ENCODE results near the gene FOLR1. TPM values are rescaled to one million over a fixed set of nuclear protein-coding genes. Genes with fewer than 3 reads are reported as not detected.
"Not testable (repeated sequence)": the region's sequence is repeated elsewhere in the genome, so short reads cannot be mapped to it uniquely, and the experiment has no call there.

Gene FOLR1
- polyA plus RNA-seq, 2 donors: 0.26 to 0.94 TPM

- Histone ChIP-seq H3K4me3 (ENCODE audit: low read depth in 1 of 2, low read length in 2 of 2) (no peak overlapping the region), H3K27me3 (ENCODE audit: control insufficient read depth in 1 of 2, insufficient read depth in 2 of 2, low read length in 2 of 2) (no peaks in the 10 kb centered on the region), H3K27ac (ENCODE audit: low read depth in 2 of 2, low read length in 1 of 2) (no peak overlapping the region), H3K36me3 (ENCODE audit: control insufficient read depth in 2 of 2, insufficient read depth in 2 of 2, low read length in 1 of 2) (no peaks in the 10 kb centered on the region), H3K9me3 (ENCODE audit: control insufficient read depth in 2 of 2, insufficient read depth in 1 of 2, low read depth in 1 of 2, low read length in 1 of 2) (no peaks in the 10 kb centered on the region), H3K4me1 (ENCODE audit: control insufficient read depth in 2 of 2, insufficient read depth in 2 of 2, low read length in 1 of 2) (no peaks in the 10 kb centered on the region)
- 58 to 81% methylated on average over 2 of the region's 2 CpGs for WGBS, 2 donors
Measured at GRCh38 chr11:72203163-72203562, 11.2 kb downstream of the FOLR1 start.

DNA sequence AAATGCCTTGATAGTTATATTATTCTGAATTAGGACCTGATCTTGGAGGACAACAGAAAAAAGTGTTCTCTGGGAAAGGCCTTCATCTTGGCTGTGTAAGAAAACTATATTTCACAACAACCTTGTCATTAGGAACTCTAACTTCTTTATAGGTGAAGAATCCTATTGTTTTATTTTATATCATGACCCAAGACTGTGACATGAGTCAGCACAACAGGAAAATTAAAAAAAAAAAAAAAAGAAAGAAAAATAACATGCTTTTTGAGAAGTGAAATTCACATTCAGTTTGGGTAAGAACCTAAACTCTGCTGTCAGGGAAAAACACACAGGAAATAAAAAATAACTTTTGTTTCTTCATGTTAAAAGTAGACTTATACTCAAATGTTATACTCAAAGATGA lies 12.9 kb downstream of the FOLR1 start:
- H3K9me3 ChIP-seq (ENCODE audit: control insufficient read depth in 2 of 2, insufficient read depth in 1 of 2, low read depth in 1 of 2, low read length in 1 of 2): peaks cover 0 to 4% of the 10 kb centered on the region in 2 donors
- H3K27me3 ChIP-seq (ENCODE audit: control insufficient read depth in 1 of 2, insufficient read depth in 2 of 2, low read length in 2 of 2): no peaks in the 10 kb centered on the region
- H3K27ac ChIP-seq (ENCODE audit: low read depth in 2 of 2, low read length in 1 of 2): no peak overlapping the region
- no peaks in the 10 kb centered on the region for H3K4me1 ChIP-seq (ENCODE audit: control insufficient read depth in 2 of 2, insufficient read depth in 2 of 2, low read length in 1 of 2)
- H3K4me3 ChIP-seq (ENCODE audit: low read depth in 1 of 2, low read length in 2 of 2): no peak overlapping the region
- no peaks in the 10 kb centered on the region for H3K36me3 ChIP-seq (ENCODE audit: control insufficient read depth in 2 of 2, insufficient read depth in 2 of 2, low read length in 1 of 2)

GRCh38 chr11:72206794-72207193 lies 14.9 kb downstream of the FOLR1 start:
- not testable (repeated sequence) for H3K4me3 ChIP-seq (ENCODE audit: low read depth in 1 of 2, low read length in 2 of 2); H3K36me3 ChIP-seq (ENCODE audit: control insufficient read depth in 2 of 2, insufficient read depth in 2 of 2, low read length in 1 of 2); H3K27me3 ChIP-seq (ENCODE audit: control insufficient read depth in 1 of 2, insufficient read depth in 2 of 2, low read length in 2 of 2); H3K4me1 ChIP-seq (ENCODE audit: control insufficient read depth in 2 of 2, insufficient read depth in 2 of 2, low read length in 1 of 2); H3K9me3 ChIP-seq (ENCODE audit: control insufficient read depth in 2 of 2, insufficient read depth in 1 of 2, low read depth in 1 of 2, low read length in 1 of 2); H3K27ac ChIP-seq (ENCODE audit: low read depth in 2 of 2, low read length in 1 of 2)
- 86 to 89% methylated on average over 2 of the region's 2 CpGs for WGBS, 2 donors

DNA sequence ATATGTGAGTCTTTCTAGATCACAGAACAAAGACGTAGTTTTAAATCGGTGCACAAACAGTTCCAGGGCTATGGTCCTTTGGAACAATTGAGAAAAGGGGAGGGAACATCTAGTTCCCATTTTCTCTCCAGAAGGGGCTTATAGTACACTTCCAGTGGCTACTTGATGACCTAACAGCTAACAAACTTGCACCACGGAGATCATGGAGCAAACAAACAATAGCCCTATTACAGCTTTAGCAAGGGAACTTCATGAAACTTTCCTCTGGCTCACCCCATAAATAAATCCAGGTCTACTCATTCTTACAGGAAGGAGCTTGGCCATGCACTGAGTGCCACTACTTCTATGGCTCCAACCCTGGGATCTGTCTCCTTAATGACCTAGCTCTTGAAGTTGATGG lies 16.3 kb downstream of the FOLR1 start:
- peaks cover 0 to 4% of the 10 kb centered on the region in 2 donors for H3K9me3 ChIP-seq (ENCODE audit: control insufficient read depth in 2 of 2, insufficient read depth in 1 of 2, low read depth in 1 of 2, low read length in 1 of 2)
- H3K27me3 ChIP-seq (ENCODE audit: control insufficient read depth in 1 of 2, insufficient read depth in 2 of 2, low read length in 2 of 2): no peaks in the 10 kb centered on the region
- 68 to 77% methylated on average over 3 of the region's 3 CpGs for WGBS, 2 donors
- no peaks in the 10 kb centered on the region for H3K36me3 ChIP-seq (ENCODE audit: control insufficient read depth in 2 of 2, insufficient read depth in 2 of 2, low read length in 1 of 2)
- no peak overlapping the region for H3K4me3 ChIP-seq (ENCODE audit: low read depth in 1 of 2, low read length in 2 of 2)
- H3K4me1 ChIP-seq (ENCODE audit: control insufficient read depth in 2 of 2, insufficient read depth in 2 of 2, low read length in 1 of 2): no peaks in the 10 kb centered on the region
- H3K27ac ChIP-seq (ENCODE audit: low read depth in 2 of 2, low read length in 1 of 2): no peak overlapping the region

DNA sequence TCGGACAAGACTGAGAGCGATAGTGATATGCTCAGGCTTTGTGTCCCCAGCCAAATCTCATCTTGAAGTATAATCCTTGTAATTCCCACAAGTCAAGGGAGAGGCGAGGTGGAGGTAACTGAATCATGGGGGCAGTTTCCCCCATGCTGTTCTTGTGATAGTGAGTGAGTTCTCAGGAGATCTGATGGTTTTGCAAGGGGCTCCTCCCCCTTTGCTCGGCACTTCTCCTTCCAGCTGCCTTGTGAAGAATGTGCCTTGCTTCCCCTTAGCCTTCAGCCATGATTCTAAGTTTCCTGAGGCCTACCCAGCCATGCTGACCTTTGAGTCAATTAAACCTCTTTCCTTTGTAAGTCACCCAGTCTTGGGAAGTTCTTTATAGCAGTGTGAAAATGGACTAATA lies 17.2 kb downstream of the FOLR1 start:
- Histone ChIP-seq H3K9me3 (ENCODE audit: control insufficient read depth in 2 of 2, insufficient read depth in 1 of 2, low read depth in 1 of 2, low read length in 1 of 2) (peaks cover 0 to 4% of the 10 kb centered on the region in 2 donors), H3K36me3 (ENCODE audit: control insufficient read depth in 2 of 2, insufficient read depth in 2 of 2, low read length in 1 of 2) (no peaks in the 10 kb centered on the region), H3K4me1 (ENCODE audit: control insufficient read depth in 2 of 2, insufficient read depth in 2 of 2, low read length in 1 of 2) (no peaks in the 10 kb centered on the region), H3K4me3 (ENCODE audit: low read depth in 1 of 2, low read length in 2 of 2) (no peak overlapping the region), H3K27me3 (ENCODE audit: control insufficient read depth in 1 of 2, insufficient read depth in 2 of 2, low read length in 2 of 2) (no peaks in the 10 kb centered on the region), H3K27ac (ENCODE audit: low read depth in 2 of 2, low read length in 1 of 2) (no peak overlapping the region)
- WGBS, 2 donors: 81 to 82% methylated on average over 4 of the region's 4 CpGs

- WGBS, 2 donors: 79 to 84% methylated on average over 6 of the region's 6 CpGs
- no peak within 1 kb of the TSS for H3K4me3 ChIP-seq (ENCODE audit: low read depth in 1 of 2, low read length in 2 of 2)
- H3K4me1 ChIP-seq (ENCODE audit: control insufficient read depth in 2 of 2, insufficient read depth in 2 of 2, low read length in 1 of 2): no peaks in the 10 kb centered on the region
- H3K9me3 ChIP-seq (ENCODE audit: control insufficient read depth in 2 of 2, insufficient read depth in 1 of 2, low read depth in 1 of 2, low read length in 1 of 2): no peaks in the 10 kb centered on the region
- H3K27me3 ChIP-seq (ENCODE audit: control insufficient read depth in 1 of 2, insufficient read depth in 2 of 2, low read length in 2 of 2): peaks cover 2 to 3% of the 10 kb centered on the region in 2 donors
- H3K36me3 ChIP-seq (ENCODE audit: control insufficient read depth in 2 of 2, insufficient read depth in 2 of 2, low read length in 1 of 2): no peaks in the 10 kb centered on the region
- H3K27ac ChIP-seq (ENCODE audit: low read depth in 2 of 2, low read length in 1 of 2): no peak within 1 kb of the TSS
Measured at GRCh38 chr11:72216638-72217037, 24.7 kb downstream of the FOLR1 start, which contains the start of gene FOLR2. Gene FOLR2, plus strand, starts transcription at chr11:72216794. Its CDS starts 1,791 bp downstream, at chr11:72218585.

GRCh38 chr11:72217841-72218240 lies 25.9 kb downstream of the FOLR1 start:
- no peak overlapping the region for H3K27ac ChIP-seq (ENCODE audit: low read depth in 2 of 2, low read length in 1 of 2)
- peaks cover 2 to 3% of the 10 kb centered on the region in 2 donors for H3K27me3 ChIP-seq (ENCODE audit: control insufficient read depth in 1 of 2, insufficient read depth in 2 of 2, low read length in 2 of 2)
- no peaks in the 10 kb centered on the region for H3K4me1 ChIP-seq (ENCODE audit: control insufficient read depth in 2 of 2, insufficient read depth in 2 of 2, low read length in 1 of 2)
- H3K9me3 ChIP-seq (ENCODE audit: control insufficient read depth in 2 of 2, insufficient read depth in 1 of 2, low read depth in 1 of 2, low read length in 1 of 2): no peaks in the 10 kb centered on the region
- WGBS, 2 donors: 28 to 48% methylated on average over 2 of the region's 2 CpGs
- H3K4me3 ChIP-seq (ENCODE audit: low read depth in 1 of 2, low read length in 2 of 2): no peak overlapping the region
- no peaks in the 10 kb centered on the region for H3K36me3 ChIP-seq (ENCODE audit: control insufficient read depth in 2 of 2, insufficient read depth in 2 of 2, low read length in 1 of 2)

DNA sequence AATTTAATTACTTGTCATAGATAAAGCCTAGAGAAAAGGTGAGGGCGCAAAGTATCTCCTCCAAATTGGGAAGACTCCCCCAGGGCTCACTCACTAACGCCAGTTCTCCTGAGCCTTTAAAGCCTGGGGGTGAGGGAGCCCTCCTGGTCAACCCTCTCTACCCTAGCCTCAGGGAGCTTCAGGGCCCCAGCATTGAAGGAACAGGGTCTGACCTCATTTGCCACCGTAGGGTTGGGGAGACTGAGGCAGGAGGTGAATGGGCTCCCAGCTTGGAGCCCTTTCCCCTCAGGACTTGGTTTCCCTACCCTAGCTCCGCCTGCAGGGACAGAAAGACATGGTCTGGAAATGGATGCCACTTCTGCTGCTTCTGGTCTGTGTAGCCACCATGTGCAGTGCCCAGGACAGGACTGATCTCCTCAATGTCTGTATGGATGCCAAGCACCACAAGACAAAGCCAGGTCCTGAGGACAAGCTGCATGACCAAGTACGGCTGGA lies 26.4 kb downstream of the FOLR1 start:
- Histone ChIP-seq H3K36me3 (ENCODE audit: control insufficient read depth in 2 of 2, insufficient read depth in 2 of 2, low read length in 1 of 2) (no peaks in the 10 kb centered on the region), H3K27ac (ENCODE audit: low read depth in 2 of 2, low read length in 1 of 2) (no peak overlapping the region), H3K4me1 (ENCODE audit: control insufficient read depth in 2 of 2, insufficient read depth in 2 of 2, low read length in 1 of 2) (no peaks in the 10 kb centered on the region), H3K9me3 (ENCODE audit: control insufficient read depth in 2 of 2, insufficient read depth in 1 of 2, low read depth in 1 of 2, low read length in 1 of 2) (no peaks in the 10 kb centered on the region), H3K27me3 (ENCODE audit: control insufficient read depth in 1 of 2, insufficient read depth in 2 of 2, low read length in 2 of 2) (peaks cover 2 to 3% of the 10 kb centered on the region in 2 donors), H3K4me3 (ENCODE audit: low read depth in 1 of 2, low read length in 2 of 2) (no peak overlapping the region)
- WGBS, 2 donors: 89 to 90% methylated on average over 5 of the region's 5 CpGs

DNA sequence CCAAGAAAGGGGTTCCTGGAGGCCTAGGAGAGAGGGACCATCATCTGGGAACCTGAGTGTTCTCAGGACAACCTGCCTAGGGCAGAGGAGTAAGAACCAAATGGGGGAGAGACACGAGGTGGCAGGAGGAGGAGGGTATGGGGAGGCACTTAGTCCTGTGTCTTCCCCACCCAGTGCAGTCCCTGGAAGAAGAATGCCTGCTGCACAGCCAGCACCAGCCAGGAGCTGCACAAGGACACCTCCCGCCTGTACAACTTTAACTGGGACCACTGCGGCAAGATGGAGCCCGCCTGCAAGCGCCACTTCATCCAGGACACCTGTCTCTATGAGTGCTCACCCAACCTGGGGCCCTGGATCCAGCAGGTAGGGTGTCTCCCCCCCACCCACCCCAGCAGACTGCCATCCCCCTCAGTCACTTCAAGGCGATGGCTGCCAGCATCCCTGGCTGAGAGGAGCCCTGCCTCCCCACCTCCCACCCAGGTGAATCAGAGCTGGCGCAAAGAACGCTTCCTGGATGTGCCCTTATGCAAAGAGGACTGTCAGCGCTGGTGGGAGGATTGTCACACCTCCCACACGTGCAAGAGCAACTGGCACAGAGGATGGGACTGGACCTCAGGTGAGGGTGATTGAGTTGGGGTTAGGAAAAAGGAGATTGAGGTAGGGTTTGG lies 28.9 kb downstream of the FOLR1 start:
- Histone ChIP-seq H3K9me3 (ENCODE audit: control insufficient read depth in 2 of 2, insufficient read depth in 1 of 2, low read depth in 1 of 2, low read length in 1 of 2) (no peaks in the 10 kb centered on the region), H3K27ac (ENCODE audit: low read depth in 2 of 2, low read length in 1 of 2) (no peak overlapping the region), H3K27me3 (ENCODE audit: control insufficient read depth in 1 of 2, insufficient read depth in 2 of 2, low read length in 2 of 2) (peaks cover 2 to 3% of the 10 kb centered on the region in 2 donors), H3K4me1 (ENCODE audit: control insufficient read depth in 2 of 2, insufficient read depth in 2 of 2, low read length in 1 of 2) (peaks cover 0 to 7% of the 10 kb centered on the region in 2 donors), H3K4me3 (ENCODE audit: low read depth in 1 of 2, low read length in 2 of 2) (no peak overlapping the region), H3K36me3 (ENCODE audit: control insufficient read depth in 2 of 2, insufficient read depth in 2 of 2, low read length in 1 of 2) (no peaks in the 10 kb centered on the region)
- WGBS, 2 donors: 82 to 86% methylated on average over 9 to 10 of the region's 10 CpGs
